Activated naive CD8-positive, alpha-beta T cell treated with anti-CD3 and anti-CD28 coated beads, Interleukin-2, amount 50 U/mL, for 24 hours (primary cell): Measurements from ENCODE around the gene MAP4K2.

Source experiments
- ATAC-seq: fragments of 150-1000 bp; cut with Tn5 transposase; one replicate; pipeline ENCODE4 v1.10.0; 2021
- DNase-seq: peaks from one replicate; pipeline ENCODE4 v3.0.0; 2021
- H3K27ac Mint-ChIP-seq: one replicate; pipeline ENCODE4 v1.8.0; 2021; ENCODE audit warnings: mild to moderate bottlenecking, mixed read lengths
- H3K27me3 Mint-ChIP-seq: one replicate; pipeline ENCODE4 v1.8.0; 2021; ENCODE audit warnings: mixed read lengths
- H3K36me3 Mint-ChIP-seq: one replicate; pipeline ENCODE4 v1.8.0; 2021; ENCODE audit warnings: low read depth, mixed read lengths
- H3K4me1 Mint-ChIP-seq: one replicate; pipeline ENCODE4 v1.8.0; 2021; ENCODE audit warnings: mixed read lengths
- H3K4me3 Mint-ChIP-seq: one replicate; pipeline ENCODE4 v1.8.0; 2021; ENCODE audit warnings: mild to moderate bottlenecking, moderate library complexity, mixed read lengths
- H3K9me3 Mint-ChIP-seq: one replicate; pipeline ENCODE4 v1.8.0; 2021; ENCODE audit warnings: mixed read lengths

The MAP4K2 gene

DNA sequence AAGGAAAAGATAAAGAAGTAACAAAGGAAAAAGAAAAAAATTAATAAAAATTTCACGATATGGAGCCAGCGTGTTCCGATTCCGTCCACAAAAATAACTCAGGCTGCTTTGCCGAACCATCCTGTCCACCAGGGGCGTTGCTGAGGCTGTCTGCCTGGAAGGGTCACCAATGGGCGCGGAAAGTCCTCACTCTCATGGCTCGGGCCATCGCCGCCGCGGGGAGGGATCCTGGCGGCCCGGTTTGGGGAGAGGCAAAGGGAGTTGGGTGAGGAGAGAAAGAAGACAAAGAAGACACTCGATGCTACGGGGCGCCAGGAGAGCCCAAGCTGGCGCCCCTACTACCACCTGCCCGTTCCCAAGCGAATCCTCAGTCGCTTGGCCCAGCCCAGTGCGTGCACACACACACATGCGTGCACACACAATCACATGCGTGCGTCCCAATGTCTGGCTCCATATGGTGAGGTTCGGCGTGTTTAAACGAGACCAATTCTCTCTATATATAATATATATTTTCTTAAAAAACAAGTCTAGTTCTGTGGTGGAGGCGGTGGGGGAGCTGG lies 37.6 kb downstream of the MAP4K2 start:
- no peaks in the 10 kb centered on the region for H3K27me3 Mint-ChIP-seq
- DNase-seq (no peak), ATAC-seq (no peak)
- peaks cover 88% of the 10 kb centered on the region for H3K4me1 Mint-ChIP-seq
- H3K4me3 Mint-ChIP-seq, result peak overlapping the region; percentile 70
- H3K36me3 Mint-ChIP-seq, result peaks cover 72% of the 10 kb centered on the region
- H3K9me3 Mint-ChIP-seq, result no peaks in the 10 kb centered on the region
- H3K27ac Mint-ChIP-seq, result peak overlapping the region; percentile 92

DNA sequence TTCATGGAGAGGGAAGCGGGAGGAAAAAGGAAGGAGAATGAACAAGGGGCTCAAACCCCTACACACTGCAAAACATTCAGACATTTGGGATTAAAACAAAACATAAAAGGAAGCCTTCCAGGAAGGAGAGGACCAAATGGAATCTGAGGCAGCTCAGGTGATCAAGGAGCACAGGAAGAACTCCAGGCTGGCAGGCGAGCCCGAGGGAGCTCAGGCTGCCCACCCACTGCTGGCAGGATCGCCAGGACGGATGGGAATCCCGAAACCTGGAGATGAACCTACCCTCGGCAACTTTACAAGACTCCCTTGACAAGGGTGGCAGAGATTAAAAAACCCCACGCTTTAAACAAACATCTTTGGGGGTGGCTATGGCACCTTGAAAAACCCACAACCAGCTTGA lies 38.3 kb downstream of the MAP4K2 start:
- Mint-ChIP-seq H3K4me3 (peak overlapping the region; percentile 70), H3K27me3 (no peaks in the 10 kb centered on the region), H3K4me1 (peaks cover 87% of the 10 kb centered on the region), H3K36me3 (peaks cover 66% of the 10 kb centered on the region), H3K27ac (peak overlapping the region; percentile 92), H3K9me3 (no peaks in the 10 kb centered on the region)
- DNase-seq, result no peak
- no peak for ATAC-seq

DNA sequence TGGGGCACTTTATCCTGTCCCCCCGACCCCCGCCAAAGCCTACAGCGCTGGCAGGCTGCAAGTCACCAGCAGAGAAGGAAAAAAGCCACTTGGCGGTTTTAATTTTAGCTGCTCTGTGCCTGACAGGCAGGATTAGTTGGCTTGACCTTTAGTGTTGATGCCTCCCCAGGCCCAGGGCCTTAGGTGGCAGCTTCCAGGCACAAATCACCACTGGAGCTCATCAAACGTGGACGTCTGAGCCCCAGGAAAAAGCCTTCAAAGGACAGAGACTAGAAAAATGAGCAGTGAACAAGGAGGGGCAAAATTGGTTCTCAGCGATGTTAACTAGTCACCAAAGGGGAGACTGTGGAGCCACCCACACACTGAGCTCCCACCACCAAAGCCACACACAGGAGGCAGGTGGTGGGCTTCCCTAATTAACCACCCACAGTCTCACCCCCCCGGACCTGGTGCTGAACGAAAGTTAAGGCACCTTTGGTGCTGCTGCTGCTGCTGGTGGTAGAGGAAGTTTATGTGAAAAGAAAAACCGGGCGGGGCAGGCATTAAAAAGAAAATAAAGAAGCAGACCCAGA lies 38.9 kb downstream of the MAP4K2 start:
- H3K4me1 Mint-ChIP-seq, result peaks cover 83% of the 10 kb centered on the region
- peak; percentile 54 for DNase-seq
- peak overlapping the region; percentile 70 for H3K4me3 Mint-ChIP-seq
- H3K27ac Mint-ChIP-seq, result peak overlapping the region; percentile 92
- peaks cover 60% of the 10 kb centered on the region for H3K36me3 Mint-ChIP-seq
- no peaks in the 10 kb centered on the region for H3K9me3 Mint-ChIP-seq
- peak; percentile 17 for ATAC-seq
- no peaks in the 10 kb centered on the region for H3K27me3 Mint-ChIP-seq

DNA sequence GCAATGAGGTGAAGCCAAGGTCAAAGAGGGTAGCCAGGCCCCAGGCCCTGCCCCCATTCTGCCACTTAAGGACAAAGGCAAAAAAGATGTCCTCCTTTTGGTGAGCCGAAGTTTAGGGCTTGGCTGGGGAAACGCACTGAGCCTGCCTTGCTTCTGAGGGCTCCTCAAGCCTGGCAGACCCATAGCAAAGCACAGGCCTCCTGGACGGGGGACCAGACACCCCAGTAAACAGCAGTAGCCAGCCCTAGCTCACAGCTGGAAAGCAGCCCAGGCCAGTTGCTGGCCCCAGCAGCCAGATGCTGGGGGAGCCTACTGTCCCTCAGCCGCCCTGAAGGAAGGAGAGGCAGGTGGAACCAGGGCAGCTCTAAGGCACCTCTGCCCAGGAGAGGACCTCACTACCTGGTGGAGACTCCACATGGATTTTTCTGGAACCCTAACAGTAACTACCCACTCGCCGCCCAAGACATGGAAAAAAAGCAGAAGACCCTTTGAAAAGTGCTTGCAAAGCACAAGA lies 39.4 kb downstream of the MAP4K2 start:
- Mint-ChIP-seq H3K27ac (peak overlapping the region; percentile 92), H3K4me1 (peaks cover 77% of the 10 kb centered on the region), H3K4me3 (peak overlapping the region; percentile 70), H3K36me3 (peaks cover 55% of the 10 kb centered on the region), H3K27me3 (no peaks in the 10 kb centered on the region), H3K9me3 (no peaks in the 10 kb centered on the region)
- ATAC-seq (no peak), DNase-seq (no peak)

DNA sequence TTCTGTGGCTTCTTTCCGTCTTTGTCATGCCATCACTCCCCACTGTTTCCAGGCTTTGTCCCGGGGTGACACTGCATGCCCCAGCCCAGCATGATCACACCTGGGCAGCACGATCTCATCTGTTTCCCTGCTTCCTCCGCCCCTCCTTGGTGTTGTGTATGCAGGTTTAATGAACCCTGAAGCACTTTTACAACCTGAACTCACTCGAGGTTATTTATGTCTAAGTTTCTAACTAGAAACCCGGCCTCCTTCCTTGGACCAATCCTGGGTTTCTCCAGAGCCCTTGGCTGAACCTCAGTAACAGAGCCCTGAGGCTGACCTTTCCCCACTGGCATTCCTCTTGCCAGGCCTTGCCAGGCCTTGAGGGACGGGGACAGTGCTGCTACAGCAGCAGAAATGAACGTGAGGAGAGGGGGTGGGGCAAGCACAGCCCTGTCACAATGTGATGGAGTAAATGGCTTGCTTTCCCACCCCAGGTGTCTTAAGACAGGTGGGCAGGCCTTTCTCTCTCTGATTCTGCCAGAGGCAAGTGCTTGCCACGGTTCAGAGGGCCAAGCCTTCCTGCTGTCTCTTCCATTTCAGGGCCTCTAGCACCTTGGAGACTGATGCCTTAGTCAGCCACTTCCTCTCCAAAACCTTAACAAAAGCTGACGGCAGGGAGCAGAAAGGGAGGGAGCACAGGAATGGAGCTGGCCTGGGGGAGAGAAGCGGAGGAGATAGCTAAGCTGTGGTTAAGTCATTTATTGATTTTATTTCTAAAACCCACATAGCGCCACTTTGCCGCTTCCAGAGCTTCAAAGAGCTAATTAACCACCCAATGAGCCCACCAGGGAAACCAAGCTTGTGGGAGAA lies 40.1 kb downstream of the MAP4K2 start:
- DNase-seq (no peak), ATAC-seq (no peak)
- Mint-ChIP-seq H3K4me3 (peak overlapping the region; percentile 13), H3K27ac (peak overlapping the region; percentile 68), H3K36me3 (peaks cover 48% of the 10 kb centered on the region), H3K4me1 (peaks cover 70% of the 10 kb centered on the region), H3K9me3 (no peaks in the 10 kb centered on the region), H3K27me3 (no peaks in the 10 kb centered on the region)

DNA sequence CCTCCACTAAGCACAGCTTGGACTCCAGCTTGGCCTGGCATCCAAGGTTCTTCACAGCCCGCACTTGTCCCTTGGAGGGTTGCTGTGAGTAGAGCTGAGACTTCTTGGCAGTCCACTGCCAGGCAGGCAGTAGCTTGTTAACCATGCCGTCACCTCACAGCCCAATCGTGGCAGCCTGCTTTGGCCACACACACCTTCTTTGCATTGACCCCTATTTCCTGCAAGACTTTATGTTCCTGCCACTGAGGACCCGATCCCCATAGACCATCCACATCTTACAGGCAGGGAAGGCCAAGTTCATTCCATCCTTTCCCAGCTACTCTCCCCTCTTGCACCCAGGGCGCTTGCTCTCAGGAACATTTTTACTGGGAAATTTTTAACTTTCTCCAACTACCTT lies 40.7 kb downstream of the MAP4K2 start:
- ATAC-seq (no peak), DNase-seq (no peak)

DNA sequence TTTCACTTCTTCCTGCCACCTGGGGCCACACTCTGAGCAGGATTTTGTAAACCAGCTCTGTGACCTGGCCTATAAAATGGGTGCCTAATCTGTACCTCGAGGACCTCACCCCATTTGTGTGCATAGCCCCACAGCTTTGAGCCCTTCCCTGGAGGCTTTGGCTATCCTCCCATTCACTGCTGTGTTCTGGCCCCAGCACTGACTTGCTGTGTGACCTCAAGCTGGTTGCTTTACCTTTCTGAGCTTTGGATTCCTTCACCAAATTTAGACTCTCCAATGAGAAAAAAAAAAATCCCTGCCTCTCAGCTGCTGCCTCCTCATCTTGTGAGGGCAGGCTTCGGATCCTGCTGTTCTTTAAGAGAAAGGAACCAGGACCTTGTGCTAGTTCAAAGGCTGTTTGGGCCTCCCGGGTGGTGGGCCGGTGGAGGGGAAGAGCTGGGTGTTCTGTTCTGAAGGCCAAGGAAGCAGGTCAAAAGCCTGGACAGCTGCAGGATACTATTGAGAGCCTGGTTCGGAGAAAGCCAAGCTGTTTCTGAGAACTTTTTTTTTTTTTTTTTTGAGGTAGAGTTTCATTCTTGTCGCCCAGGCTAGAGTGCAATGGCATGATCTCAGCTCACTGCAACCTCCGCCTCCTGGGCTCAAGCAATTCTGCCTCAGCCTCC lies 42.1 kb downstream of the MAP4K2 start:
- peak overlapping the region; percentile 81 for H3K27ac Mint-ChIP-seq
- no peak for DNase-seq
- H3K36me3 Mint-ChIP-seq, result peaks cover 35% of the 10 kb centered on the region
- no peak overlapping the region for H3K4me3 Mint-ChIP-seq
- no peaks in the 10 kb centered on the region for H3K9me3 Mint-ChIP-seq
- H3K4me1 Mint-ChIP-seq, result peaks cover 54% of the 10 kb centered on the region
- ATAC-seq, result no peak
- no peaks in the 10 kb centered on the region for H3K27me3 Mint-ChIP-seq

More for the DNA sequence above, 40.7 kb downstream of the MAP4K2 start:
- peaks cover 64% of the 10 kb centered on the region for H3K4me1 Mint-ChIP-seq
- H3K27me3 Mint-ChIP-seq, result no peaks in the 10 kb centered on the region
- peaks cover 43% of the 10 kb centered on the region for H3K36me3 Mint-ChIP-seq
- peak overlapping the region; percentile 13 for H3K4me3 Mint-ChIP-seq
- peak overlapping the region; percentile 68 for H3K27ac Mint-ChIP-seq
- H3K9me3 Mint-ChIP-seq, result no peaks in the 10 kb centered on the region

DNA sequence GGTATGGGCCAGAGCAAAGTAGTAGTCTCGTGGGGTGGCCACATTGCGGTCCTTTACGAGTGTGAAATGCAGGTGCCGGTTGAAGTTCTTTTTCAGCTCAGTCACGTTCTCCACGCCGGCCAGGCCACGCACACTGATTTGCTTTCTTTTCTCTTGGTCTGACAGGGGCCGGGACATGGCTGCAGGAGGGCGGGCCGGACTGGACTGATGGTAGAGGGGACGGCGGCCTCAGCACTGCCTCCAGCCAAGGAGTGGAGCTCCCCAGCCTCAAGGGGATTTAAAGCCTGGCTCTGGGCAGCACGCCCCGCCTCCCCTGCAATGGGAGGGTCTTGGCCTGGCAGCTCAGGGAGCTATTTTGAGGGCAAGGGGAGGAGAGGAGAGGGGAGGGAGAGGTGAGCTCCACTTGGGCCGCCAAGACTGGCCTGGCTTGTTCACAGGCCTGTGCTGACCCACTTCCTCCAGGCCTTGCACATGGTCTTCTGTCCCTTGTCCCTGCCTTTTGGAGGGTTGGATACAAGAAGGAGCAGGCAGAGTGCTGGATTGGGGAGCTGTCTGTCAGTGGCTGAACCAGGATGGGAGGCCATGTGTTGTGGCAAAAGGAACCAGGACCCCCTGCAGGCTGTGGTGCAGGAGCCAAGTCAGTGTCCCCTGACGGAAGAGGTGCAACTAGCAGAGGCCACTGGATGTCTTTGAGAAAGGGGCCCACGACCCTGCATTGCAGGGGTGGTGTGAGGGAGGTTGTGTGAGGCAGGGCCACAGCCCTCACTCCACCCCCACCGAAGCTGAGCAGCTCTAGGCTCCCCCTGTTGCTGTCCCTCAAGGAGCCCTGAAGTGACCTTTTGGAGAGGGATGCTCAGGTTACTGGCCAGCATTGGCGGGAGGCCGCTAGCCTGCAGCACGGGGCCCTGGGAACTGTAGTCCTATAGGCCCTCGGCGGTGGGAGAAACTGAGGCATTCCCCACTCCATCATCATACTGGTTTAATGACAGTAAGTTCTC lies 43.0 kb downstream of the MAP4K2 start, which contains the start of gene PYGM:
PYGM (minus strand) TSS at position 253 of the 998 bp plus-strand sequence; CDS start at position 177, 76 bp downstream.
- Mint-ChIP-seq H3K4me1 (peaks cover 47% of the 10 kb centered on the region), H3K36me3 (peaks cover 28% of the 10 kb centered on the region), H3K27me3 (no peaks in the 10 kb centered on the region), H3K27ac (peak within 1 kb of the TSS; percentile 81), H3K9me3 (no peaks in the 10 kb centered on the region), H3K4me3 (no peak within 1 kb of the TSS)
- no peak for DNase-seq
- ATAC-seq, result peak; percentile 20

DNA sequence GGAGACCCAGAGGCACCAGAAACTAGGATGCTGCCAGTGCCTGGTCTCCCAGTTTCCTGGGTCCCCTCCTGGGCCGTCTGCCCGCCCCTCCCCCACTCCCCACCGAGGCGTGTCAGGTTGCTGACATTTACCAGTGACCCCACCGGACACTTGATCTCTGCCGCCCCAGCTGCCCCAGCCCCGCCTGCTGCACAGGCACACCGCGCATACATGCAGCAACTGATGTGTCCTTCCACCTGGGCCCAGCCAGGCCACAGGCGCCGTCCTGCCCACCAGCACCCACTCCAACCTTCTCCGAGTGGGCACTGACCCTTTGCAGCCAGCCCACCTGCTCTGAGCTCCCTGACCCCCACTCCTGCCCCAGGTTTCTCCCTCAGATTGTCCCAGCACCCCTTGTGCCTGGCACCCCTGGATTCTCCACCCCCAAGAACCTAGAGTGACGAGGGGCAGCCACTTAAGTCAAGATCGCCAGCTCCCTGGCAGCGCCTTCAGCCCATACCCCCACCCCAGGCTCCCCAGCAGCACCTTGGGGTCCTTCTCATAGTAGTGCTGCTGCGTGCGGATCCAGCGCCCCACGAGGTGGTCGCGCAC lies 43.8 kb downstream of the MAP4K2 start:
- Mint-ChIP-seq H3K27ac (no peak overlapping the region), H3K9me3 (no peaks in the 10 kb centered on the region), H3K4me3 (no peak overlapping the region), H3K36me3 (peaks cover 21% of the 10 kb centered on the region), H3K4me1 (peaks cover 39% of the 10 kb centered on the region), H3K27me3 (no peaks in the 10 kb centered on the region)
- ATAC-seq (no peak), DNase-seq (no peak)

DNA sequence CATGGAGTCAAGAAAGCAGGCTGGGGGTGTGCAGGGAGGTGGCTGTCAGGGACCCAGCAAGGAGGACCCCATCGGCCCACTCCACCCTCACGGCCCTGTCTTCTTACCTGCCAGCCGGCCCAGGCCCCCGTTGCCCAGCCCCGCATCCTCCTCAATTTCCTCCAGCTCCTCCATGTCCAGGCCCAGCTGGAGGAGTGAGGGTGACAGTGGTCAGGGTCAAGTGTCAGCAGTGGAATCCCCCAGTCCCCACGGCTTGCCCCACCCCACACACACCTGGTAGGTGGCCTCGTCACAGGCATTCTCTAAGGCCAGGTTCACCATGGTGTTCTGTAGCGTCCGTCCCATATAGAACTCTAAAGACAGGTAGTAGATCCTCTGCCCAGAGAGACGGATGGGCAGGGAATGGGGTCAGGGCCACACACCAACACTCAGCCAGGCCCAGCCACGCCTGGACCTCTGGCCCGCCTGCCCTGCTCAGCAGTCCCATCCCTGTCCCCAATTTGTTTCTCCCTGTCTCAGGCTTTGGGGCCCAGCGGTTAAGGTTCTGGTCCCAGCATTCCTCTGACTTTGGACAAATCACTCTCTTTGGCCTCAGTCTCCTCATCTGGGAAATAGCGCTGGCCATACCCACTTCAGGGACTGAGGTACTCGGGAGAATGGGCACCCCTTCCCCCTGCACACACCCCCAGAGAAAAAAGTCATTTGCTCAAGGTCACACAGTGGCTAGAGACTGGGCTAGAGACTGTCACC lies 44.5 kb downstream of the MAP4K2 start:
- H3K27me3 Mint-ChIP-seq, result no peaks in the 10 kb centered on the region
- peaks cover 32% of the 10 kb centered on the region for H3K4me1 Mint-ChIP-seq
- peaks cover 15% of the 10 kb centered on the region for H3K36me3 Mint-ChIP-seq
- H3K27ac Mint-ChIP-seq, result no peak overlapping the region
- no peak overlapping the region for H3K4me3 Mint-ChIP-seq
- DNase-seq, result no peak
- no peaks in the 10 kb centered on the region for H3K9me3 Mint-ChIP-seq
- no peak for ATAC-seq

DNA sequence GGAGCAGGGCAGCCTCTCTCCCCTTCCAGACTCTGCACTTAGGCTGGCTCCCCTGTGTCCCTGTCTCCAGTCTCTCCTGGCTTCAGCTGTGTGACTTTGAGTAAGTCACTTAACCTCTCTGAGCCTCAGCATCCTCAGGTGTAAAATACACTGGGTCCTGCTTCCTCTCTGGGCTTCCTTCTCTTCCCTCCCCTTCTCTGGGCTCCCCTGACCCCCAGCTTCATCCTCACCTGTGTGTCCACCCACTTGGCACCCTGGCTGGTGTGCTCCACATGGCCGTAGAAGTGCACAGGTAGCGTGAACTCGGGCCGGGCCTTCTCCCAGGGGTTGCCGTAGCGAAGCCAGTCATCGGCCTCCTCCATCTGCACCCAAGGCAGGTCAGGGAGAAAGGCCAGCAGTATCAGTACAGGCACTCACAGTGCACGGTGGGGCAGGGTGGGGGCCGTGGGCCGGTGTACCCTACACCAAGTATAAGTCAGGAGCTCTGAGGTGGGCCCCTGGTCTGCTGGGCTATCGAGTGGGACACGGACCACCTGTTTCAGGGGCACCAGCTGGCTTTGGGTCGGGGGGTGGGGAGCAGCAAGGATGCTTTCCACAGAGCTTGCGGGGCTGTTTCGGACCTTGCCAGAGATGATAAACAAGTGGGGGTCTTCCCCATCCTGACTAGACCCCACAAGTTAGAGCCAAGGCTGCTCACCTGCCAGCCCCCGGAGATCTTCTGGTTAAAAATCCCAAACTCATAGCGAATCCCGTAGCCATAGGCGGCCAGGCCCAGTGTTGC lies 45.3 kb downstream of the MAP4K2 start:
- peak overlapping the region; percentile 22 for H3K27ac Mint-ChIP-seq
- H3K9me3 Mint-ChIP-seq, result no peaks in the 10 kb centered on the region
- H3K4me3 Mint-ChIP-seq, result no peak overlapping the region
- peaks cover 24% of the 10 kb centered on the region for H3K4me1 Mint-ChIP-seq
- H3K36me3 Mint-ChIP-seq, result peaks cover 11% of the 10 kb centered on the region
- ATAC-seq (no peak), DNase-seq (no peak)
- H3K27me3 Mint-ChIP-seq, result no peaks in the 10 kb centered on the region

DNA sequence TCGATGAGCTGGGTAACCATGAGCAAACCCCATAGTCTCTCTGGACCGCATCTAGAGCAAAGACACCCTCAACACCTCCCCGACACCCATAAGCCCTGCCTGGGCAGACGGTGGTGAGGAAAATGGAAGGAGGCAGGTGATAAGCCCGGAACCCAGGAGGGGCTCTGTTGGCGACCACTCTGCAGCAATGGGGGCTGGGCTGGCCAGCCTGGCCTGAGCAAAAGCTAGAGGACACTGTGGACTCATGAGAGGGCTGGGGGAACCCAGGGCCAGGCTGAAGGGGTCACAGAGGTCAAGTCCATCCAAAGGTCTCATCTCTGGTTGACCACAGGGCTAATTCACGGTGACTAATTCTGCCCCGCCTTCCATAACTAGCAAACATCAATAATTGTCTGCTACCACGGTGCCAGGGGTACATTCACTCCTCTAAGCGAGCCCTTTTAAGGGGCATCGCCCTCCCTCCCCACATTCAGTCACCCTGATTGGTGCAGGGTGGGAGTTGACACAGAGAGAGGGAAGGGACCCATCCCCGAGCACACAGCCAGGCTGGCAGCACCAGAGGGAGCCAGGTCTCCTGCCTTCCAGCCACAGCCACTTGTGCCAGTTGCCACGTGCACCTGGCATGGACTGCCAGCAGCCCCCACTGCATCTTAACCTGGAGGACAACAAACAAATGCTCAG lies 47.2 kb downstream of the MAP4K2 start:
- Mint-ChIP-seq H3K4me3 (no peak overlapping the region), H3K27me3 (no peaks in the 10 kb centered on the region), H3K27ac (no peak overlapping the region), H3K4me1 (peaks cover 8% of the 10 kb centered on the region), H3K9me3 (no peaks in the 10 kb centered on the region), H3K36me3 (no peaks in the 10 kb centered on the region)
- DNase-seq, result no peak
- no peak for ATAC-seq
